Measurements from ENCODE around the gene CDK18.

- TF ChIP-seq EP300 (IDR thresholded peaks at IDR 0.05): no peak
- no peak for TF ChIP-seq CTCF (IDR thresholded peaks at IDR 0.05)
Observed at GRCh38 chr1:205510951-205511330, 6.5 kb downstream of the CDK18 start.

Data from stomach (tissue), 4 donors.